ENCODE data around the gene ABCG1. TPM values are rescaled to one million over a fixed set of nuclear protein-coding genes. Genes with fewer than 3 reads are reported as not detected.
A peak's percentile ranks its signal among the peaks of the same experiment; 100 is the strongest.

Gene ABCG1
- total and polyA plus RNA-seq, 2 donors (not counting 1 experiment from before 2014, with no cell fraction given): under 0.01 to 0.12 TPM

DNA sequence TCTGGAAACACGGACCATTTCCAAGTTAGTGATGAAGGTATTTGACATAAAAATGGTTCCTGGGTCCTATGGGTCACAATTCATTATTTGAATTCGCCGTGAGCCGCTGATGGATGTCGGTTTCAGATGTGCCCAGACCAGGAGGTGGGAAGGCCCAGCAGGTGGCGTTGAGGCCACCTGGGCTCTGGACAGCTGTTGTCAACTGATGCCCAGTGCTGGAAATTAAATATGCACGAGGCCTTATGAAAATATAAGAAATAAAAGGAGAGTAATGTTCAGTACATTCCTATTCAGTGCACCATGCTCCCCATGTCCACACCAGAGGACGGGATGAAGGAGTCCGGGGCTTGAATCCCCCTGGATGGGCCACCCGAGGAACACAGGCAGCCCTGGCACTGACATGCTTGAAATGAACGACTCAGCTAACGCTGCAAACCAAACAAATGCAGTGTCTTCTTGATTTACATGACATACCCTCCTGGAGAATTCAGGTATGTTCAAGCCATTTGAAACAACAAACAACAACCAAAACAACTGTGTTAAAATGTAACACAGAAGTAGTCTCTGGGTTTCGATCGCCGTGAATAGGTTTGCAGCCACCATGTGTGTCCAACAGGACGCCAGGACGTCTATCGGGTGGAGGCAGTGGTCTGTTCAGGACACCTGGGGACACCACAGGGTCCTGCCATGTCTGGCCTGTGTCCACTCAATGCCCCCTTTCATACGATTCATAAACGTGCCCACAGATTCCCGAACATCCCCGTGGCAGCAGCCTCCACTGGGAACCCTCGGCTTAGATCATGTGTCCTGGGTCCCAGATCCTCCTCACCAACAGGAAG is 90.2 kb downstream of the ABCG1 start:
- Histone ChIP-seq H4K20me1 (ENCODE audit: control insufficient read depth, extremely low read depth, insufficient read depth, low read length) (no peaks in the 10 kb centered on the region), H3K36me3 (ENCODE audit: control insufficient read depth, insufficient read depth, low read length) (no peaks in the 10 kb centered on the region), H3K27me3 (ENCODE audit: control insufficient read depth, insufficient read depth, low read length) (no peaks in the 10 kb centered on the region), H3K4me2 (ENCODE audit: extremely low read depth, insufficient read depth, low read length) (no peak overlapping the region), H3K4me3 (replicated peaks in 1 of 4; ENCODE audit: control extremely low read depth in 1 of 4, insufficient read depth in 1 of 4, low read depth in 3 of 4, low read length in 4 of 4) (no peak overlapping the region), H2AFZ (ENCODE audit: low read length) (no peak overlapping the region), H3K9ac (ENCODE audit: insufficient read depth, low read length) (no peak overlapping the region), H3K27ac (ENCODE audit: insufficient read depth, low read length) (no peak overlapping the region), H3K79me2 (ENCODE audit: control insufficient read depth, insufficient read depth, low read length) (no peaks in the 10 kb centered on the region), H3K9me3 (ENCODE audit: control insufficient read depth, insufficient read depth, low read depth, low read length) (no peaks in the 10 kb centered on the region), H3K4me1 (ENCODE audit: control insufficient read depth, extremely low read depth, insufficient read depth, low read length) (no peaks in the 10 kb centered on the region)
- TF ChIP-seq, protein P1, sequence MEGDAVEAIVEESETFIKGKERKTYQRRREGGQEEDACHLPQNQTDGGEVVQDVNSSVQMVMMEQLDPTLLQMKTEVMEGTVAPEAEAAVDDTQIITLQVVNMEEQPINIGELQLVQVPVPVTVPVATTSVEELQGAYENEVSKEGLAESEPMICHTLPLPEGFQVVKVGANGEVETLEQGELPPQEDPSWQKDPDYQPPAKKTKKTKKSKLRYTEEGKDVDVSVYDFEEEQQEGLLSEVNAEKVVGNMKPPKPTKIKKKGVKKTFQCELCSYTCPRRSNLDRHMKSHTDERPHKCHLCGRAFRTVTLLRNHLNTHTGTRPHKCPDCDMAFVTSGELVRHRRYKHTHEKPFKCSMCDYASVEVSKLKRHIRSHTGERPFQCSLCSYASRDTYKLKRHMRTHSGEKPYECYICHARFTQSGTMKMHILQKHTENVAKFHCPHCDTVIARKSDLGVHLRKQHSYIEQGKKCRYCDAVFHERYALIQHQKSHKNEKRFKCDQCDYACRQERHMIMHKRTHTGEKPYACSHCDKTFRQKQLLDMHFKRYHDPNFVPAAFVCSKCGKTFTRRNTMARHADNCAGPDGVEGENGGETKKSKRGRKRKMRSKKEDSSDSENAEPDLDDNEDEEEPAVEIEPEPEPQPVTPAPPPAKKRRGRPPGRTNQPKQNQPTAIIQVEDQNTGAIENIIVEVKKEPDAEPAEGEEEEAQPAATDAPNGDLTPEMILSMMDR (conservative IDR thresholded peaks at IDR 0.05 in 1 of 2, IDR thresholded peaks at IDR 0.05 in 1 of 2; ENCODE audit: low read depth in 1 of 2, low read length in 2 of 2): no peak
- no peak for TF ChIP-seq EZH2 (IDR thresholded peaks at IDR 0.05; ENCODE audit: low read length, missing control alignments)
- no peak for DNase-seq (ENCODE audit: low read depth in 2 of 2)

DNA sequence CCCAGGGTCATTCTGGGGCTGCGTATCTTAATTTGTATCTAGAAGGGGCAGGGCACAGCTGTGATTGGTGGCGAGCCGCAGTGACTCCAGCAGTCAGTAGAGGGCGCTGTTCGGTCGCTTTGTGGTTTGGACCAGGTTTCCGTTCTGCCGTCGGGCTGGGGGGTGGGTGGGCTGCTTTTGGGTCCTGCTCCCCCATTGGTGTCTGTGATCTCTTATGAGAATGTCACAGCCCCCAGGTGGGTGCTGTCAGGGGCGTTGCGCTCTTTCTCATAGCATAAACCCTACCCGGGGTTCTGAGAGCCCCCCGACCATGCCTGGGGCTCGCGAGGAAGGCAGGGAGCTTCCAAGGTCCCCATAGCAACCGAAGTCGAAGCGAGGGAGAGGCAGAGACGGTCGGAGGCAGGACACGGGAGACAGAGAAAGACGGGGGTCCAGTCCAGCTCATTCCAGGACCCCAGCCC is 90.8 kb downstream of the ABCG1 start:
- Histone ChIP-seq H4K20me1 (ENCODE audit: control insufficient read depth, extremely low read depth, insufficient read depth, low read length) (no peaks in the 10 kb centered on the region), H3K4me3 (replicated peaks in 1 of 4; ENCODE audit: control extremely low read depth in 1 of 4, insufficient read depth in 1 of 4, low read depth in 3 of 4, low read length in 4 of 4) (no peak overlapping the region), H3K36me3 (ENCODE audit: control insufficient read depth, insufficient read depth, low read length) (no peaks in the 10 kb centered on the region), H3K27ac (ENCODE audit: insufficient read depth, low read length) (no peak overlapping the region), H3K4me1 (ENCODE audit: control insufficient read depth, extremely low read depth, insufficient read depth, low read length) (no peaks in the 10 kb centered on the region), H3K27me3 (ENCODE audit: control insufficient read depth, insufficient read depth, low read length) (no peaks in the 10 kb centered on the region), H2AFZ (ENCODE audit: low read length) (no peak overlapping the region), H3K4me2 (ENCODE audit: extremely low read depth, insufficient read depth, low read length) (no peak overlapping the region), H3K9ac (ENCODE audit: insufficient read depth, low read length) (no peak overlapping the region), H3K9me3 (ENCODE audit: control insufficient read depth, insufficient read depth, low read depth, low read length) (no peaks in the 10 kb centered on the region), H3K79me2 (ENCODE audit: control insufficient read depth, insufficient read depth, low read length) (no peaks in the 10 kb centered on the region)
- TF ChIP-seq, protein P1 (conservative IDR thresholded peaks at IDR 0.05 in 1 of 2, IDR thresholded peaks at IDR 0.05 in 1 of 2; ENCODE audit: low read depth in 1 of 2, low read length in 2 of 2): peak; percentile 36 to 74
- no peak for TF ChIP-seq EZH2 (IDR thresholded peaks at IDR 0.05; ENCODE audit: low read length, missing control alignments)
- DNase-seq (ENCODE audit: low read depth in 2 of 2): peak in 1 of 2 donors; percentile 8

GRCh38 chr21:42310411-42311001 is 91.6 kb downstream of the ABCG1 start:
- no peak overlapping the region for H3K4me3 ChIP-seq (replicated peaks in 1 of 4; ENCODE audit: control extremely low read depth in 1 of 4, insufficient read depth in 1 of 4, low read depth in 3 of 4, low read length in 4 of 4)
- H3K27me3 ChIP-seq (ENCODE audit: control insufficient read depth, insufficient read depth, low read length): no peaks in the 10 kb centered on the region
- no peak overlapping the region for H2AFZ ChIP-seq (ENCODE audit: low read length)
- no peaks in the 10 kb centered on the region for H3K36me3 ChIP-seq (ENCODE audit: control insufficient read depth, insufficient read depth, low read length)
- no peak overlapping the region for H3K27ac ChIP-seq (ENCODE audit: insufficient read depth, low read length)
- no peaks in the 10 kb centered on the region for H4K20me1 ChIP-seq (ENCODE audit: control insufficient read depth, extremely low read depth, insufficient read depth, low read length)
- no peaks in the 10 kb centered on the region for H3K79me2 ChIP-seq (ENCODE audit: control insufficient read depth, insufficient read depth, low read length)
- H3K4me1 ChIP-seq (ENCODE audit: control insufficient read depth, extremely low read depth, insufficient read depth, low read length): no peaks in the 10 kb centered on the region
- H3K9me3 ChIP-seq (ENCODE audit: control insufficient read depth, insufficient read depth, low read depth, low read length): no peaks in the 10 kb centered on the region
- H3K9ac ChIP-seq (ENCODE audit: insufficient read depth, low read length): no peak overlapping the region
- TF ChIP-seq, protein P1 (conservative IDR thresholded peaks at IDR 0.05 in 1 of 2, IDR thresholded peaks at IDR 0.05 in 1 of 2; ENCODE audit: low read depth in 1 of 2, low read length in 2 of 2): no peak
- no peak for TF ChIP-seq EZH2 (IDR thresholded peaks at IDR 0.05; ENCODE audit: low read length, missing control alignments)
- H3K4me2 ChIP-seq (ENCODE audit: extremely low read depth, insufficient read depth, low read length): no peak overlapping the region
- DNase-seq (ENCODE audit: low read depth in 2 of 2): no peak
